Fibroblast of villous mesenchyme (primary cell): ENCODE results near the gene PRND. TPM values are rescaled to one million over a fixed set of nuclear protein-coding genes. Genes with fewer than 3 reads are reported as not detected.

Experiments
- DNase-seq: peaks from one replicate; pipeline ENCODE4 v3.0.0-alpha.2; 2010; ENCODE audit warnings: low read depth
- H3K4me3 ChIP-seq: 2 replicates; pipeline ENCODE4 v1.5.1; 2011; ENCODE audit warnings: low read depth, mild to moderate bottlenecking, low read length
- CTCF ChIP-seq: IDR thresholded peaks from 2 replicates; pipeline ENCODE4 v1.5.1; 2012; ENCODE audit warnings: low read depth, mild to moderate bottlenecking, low read length; ENCODE audit not compliant: insufficient read depth
- total RNA-seq: library from RNA; depleted of rRNA; stranded (reverse); fragments of >200 nt; gene quantifications from 2 replicates; pipeline ENCODE4 v1.2.3, GENCODE V29; 2012

The PRND gene
- not detected in 2 replicates for total RNA-seq

GRCh38 chr20:4721719-4722118 lies at the start of gene PRND:
Gene PRND, plus strand, starts transcription at chr20:4721909. Its CDS starts 2,643 bp downstream, at chr20:4724552.
- TF ChIP-seq CTCF = no peak
- DNase-seq = no peak
- no peak within 1 kb of the TSS for H3K4me3 ChIP-seq

- TF ChIP-seq CTCF = no peak
- no peak for DNase-seq
- H3K4me3 ChIP-seq = no peak overlapping the region
These were observed 48.8 kb upstream of the PRND start for GRCh38 chr20:4672948-4673347.

GRCh38 chr20:4673371-4674001 lies 48.2 kb upstream of the PRND start:
- DNase-seq = no peak
- no peak overlapping the region for H3K4me3 ChIP-seq
- TF ChIP-seq CTCF = no peak

GRCh38 chr20:4674672-4675071 lies 47.0 kb upstream of the PRND start:
- TF ChIP-seq CTCF = no peak
- DNase-seq = no peak
- no peak overlapping the region for H3K4me3 ChIP-seq

GRCh38 chr20:4677846-4678245 lies 43.9 kb upstream of the PRND start:
- no peak for DNase-seq
- TF ChIP-seq CTCF = no peak
- H3K4me3 ChIP-seq = no peak overlapping the region

- TF ChIP-seq CTCF = no peak
- no peak overlapping the region for H3K4me3 ChIP-seq
- DNase-seq = peak; percentile 59
These were observed 40.3 kb upstream of the PRND start for GRCh38 chr20:4681401-4681800.

GRCh38 chr20:4681991-4682401 lies 39.7 kb upstream of the PRND start:
- no peak overlapping the region for H3K4me3 ChIP-seq
- TF ChIP-seq CTCF = no peak
- peak; percentile 95 for DNase-seq
